COLO668 (cell line): ENCODE measurements around the gene CHST11.

Source experiments
- DNase-seq: peaks from one replicate; lab custom pipeline; 2025; ENCODE audit not compliant: unreplicated experiment; lab: John Stamatoyannopoulos, UW

Gene CHST11

DNA sequence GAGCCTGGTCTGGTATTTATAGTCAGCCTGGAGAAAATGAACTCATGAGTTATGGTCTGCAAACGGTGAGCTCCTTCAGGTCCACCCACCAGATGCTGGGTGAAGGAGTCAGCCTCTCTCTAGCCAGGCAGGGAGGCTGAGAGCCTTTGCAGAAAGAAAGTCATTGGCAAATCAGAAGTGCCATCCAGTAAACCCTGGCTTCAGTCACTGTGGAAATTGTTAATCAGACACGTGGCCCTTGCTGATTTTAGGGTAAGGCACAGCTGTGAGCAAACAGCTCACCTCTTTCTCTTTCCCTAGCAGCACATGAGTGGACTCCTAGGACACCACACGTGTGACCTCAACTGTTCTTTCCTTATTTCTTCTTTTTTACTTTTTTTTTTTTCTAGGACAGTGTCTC lies 44.9 kb downstream of the CHST11 start:
- DNase-seq: no peak

DNA sequence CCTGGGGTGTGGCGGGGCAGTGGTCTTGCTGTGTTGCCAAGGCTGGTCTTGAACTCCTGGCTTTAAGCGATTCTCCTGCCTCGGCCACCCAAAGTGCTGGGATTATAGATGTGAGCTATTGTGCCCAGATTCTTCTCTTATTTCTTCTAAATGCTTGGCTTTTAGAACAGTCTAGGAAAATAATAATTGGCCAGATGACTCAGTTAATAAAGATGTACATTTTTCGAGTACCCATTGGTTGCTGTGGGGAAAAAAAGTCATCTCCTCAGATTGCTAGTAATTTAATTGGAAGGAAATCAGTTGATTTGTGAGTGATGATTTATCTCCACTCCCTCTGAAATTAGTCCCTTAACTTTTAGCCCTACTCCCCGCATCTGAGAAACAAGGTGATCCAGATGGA lies 45.5 kb downstream of the CHST11 start:
- no peak for DNase-seq

DNA sequence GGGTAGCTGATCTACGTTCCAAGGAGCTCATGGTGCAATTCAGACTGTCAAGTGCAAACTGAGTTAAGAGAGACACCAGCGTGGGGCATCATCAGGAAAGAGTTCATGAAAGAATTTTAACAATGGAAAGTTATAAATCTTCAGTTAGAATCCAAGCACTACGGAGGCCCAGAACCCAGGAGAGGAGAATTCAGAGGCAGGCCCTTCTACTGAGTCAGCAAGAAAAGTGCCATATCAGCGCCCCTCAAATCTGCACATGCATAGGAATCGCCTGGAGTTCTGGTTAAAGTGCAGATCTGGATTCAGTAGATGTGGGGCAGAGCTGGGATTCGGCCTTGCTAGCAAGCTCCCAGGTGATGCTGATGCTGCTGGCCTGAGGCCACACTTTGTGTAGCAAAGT lies 45.9 kb downstream of the CHST11 start:
- no peak for DNase-seq

- no peak for DNase-seq
Measured at GRCh38 chr12:104503191-104503590, 46.4 kb downstream of the CHST11 start.

DNA sequence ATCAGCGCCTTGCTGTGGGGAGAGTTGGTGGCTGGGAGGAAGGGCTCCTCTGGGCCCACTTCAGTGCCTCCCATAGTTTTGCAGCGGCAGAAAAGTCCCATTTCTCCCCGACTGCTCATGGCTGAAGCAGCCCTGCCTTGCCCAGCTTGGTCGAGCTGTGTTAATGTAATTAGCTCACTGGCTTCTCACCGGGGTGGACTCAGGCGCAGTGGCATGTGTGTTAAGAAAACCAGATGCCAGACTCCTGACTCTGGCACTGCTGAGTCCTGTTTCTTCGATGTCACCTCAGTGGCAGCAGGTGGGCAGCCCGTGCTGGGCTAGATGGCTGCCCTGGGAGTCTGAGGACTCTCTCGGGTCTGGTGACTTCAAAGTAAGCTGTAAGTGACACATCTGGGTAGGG lies 47.4 kb downstream of the CHST11 start:
- no peak for DNase-seq

DNA sequence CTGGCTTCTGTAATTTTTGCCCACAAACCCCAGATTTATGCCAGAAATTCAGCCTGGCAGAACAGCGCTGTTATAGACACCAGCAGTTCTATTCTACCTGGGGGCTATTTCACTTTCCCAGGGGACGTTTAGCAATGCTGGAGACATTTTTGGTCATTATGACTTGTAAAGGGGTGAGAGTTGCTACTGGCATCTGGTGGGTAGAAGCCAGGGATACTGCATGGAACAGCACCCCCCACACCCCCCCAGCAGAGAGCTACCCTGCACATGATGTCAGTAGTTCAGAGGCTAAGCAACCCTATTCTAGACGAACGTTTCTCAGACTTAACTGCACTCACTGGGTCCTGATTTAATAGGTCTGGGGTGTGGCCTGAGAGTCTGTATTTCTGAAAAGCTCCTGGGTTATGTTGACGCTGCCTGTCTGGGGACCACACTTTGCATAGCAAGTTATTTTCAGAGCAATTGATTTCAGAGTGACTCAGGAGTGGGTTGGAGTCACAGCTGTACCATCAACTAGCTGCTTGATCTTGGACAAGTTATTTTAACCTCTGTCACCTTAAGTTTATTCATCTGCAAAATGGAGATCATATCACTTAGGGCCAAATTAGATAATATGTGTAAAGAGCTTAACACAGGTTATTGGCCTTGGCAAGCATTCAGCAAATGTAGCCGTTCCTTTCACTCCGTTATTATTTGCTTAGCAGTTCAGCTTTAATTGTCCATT lies 48.5 kb downstream of the CHST11 start:
- DNase-seq: peak; percentile 32

- peak; percentile 94 for DNase-seq
Measured at GRCh38 chr12:104506676-104507401, 50.1 kb downstream of the CHST11 start.

DNA sequence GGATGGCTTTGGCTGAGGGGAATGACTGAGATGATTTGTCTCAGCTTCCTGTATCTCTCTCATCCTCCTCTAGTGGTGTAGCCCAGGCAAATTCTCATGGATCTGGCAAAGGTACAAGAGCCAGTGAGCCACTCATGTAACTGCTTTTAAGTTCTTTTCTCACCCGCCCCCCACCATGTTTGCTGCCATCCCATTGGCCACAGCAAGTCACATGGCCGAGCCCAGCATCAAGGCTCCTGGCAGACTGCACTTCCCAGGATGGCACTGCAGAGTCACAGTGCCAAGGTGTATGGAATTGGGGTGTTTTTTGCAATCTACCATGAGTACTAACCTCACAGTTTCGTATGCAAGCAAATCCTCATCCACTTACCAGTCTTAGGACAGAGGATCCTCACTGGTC lies 50.9 kb downstream of the CHST11 start:
- DNase-seq: peak; percentile 48

- no peak for DNase-seq
Measured at GRCh38 chr12:104508752-104509446, 52.2 kb downstream of the CHST11 start.

- no peak for DNase-seq
Measured at GRCh38 chr12:104510145-104510872, 53.6 kb downstream of the CHST11 start.

DNA sequence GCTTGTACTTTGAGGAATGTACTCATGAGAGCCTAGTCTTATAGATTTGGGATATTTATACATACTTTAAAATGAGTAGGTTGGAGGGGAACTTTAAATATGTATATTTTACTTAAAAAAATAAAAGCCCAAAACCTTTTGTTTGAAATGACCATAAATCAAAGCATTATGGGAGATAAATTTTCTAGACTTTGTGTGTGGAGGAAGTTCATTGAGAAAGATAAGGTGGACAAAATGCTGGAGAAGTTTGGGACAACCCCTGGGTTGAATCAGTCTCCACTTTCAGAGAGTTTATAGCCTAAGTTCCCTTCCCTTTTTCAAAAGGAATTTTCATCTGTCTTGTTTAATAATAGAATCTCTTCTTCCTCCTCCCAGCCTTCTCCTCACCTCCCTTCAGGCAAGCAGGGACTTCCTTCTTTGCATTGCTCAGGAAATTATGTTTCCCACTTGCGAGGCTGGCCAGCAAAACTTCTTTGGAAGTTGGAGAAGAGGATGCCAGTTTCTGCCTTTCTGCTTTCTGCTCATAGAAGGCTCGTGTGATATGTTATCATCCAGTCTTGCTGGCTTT lies 54.2 kb downstream of the CHST11 start:
- no peak for DNase-seq

- no peak for DNase-seq
Measured at GRCh38 chr12:104513681-104514080, 56.9 kb downstream of the CHST11 start.

DNA sequence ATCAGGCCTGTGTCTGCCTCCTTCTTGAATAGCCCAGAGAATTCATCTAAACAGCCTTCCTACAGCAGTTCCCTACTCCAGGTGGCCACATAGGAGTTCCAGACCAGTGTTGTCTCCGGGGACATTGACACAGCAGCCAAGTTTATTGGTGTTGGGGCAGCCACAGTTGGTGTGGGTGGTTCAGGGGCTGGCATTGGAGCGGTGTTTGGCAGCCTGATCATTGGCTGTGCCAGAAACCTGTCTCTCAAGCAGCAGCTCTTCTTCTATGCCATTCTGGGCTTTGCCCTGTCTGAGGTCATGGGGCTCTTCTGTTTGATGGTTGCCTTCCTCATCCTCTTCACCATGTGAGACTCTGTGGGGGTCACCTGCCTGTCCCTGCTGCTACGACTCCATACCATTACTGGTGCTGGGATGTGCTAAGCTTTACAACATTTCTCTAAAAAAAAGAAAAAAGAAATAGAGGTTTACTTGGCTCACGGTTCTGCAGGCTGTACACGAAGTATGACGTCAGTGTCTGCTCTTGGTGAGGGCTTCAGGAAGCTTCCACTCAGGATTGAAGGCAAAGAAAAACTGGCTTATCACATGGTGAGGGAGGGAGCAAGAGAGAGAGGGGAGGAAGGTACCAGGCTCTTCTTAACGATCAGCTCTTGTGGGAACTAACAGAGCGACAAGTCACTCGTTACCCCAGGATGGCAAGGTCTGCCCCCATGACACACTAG lies 57.5 kb downstream of the CHST11 start:
- no peak for DNase-seq

GRCh38 chr12:104515899-104516298 lies 59.2 kb downstream of the CHST11 start:
- no peak for DNase-seq

DNA sequence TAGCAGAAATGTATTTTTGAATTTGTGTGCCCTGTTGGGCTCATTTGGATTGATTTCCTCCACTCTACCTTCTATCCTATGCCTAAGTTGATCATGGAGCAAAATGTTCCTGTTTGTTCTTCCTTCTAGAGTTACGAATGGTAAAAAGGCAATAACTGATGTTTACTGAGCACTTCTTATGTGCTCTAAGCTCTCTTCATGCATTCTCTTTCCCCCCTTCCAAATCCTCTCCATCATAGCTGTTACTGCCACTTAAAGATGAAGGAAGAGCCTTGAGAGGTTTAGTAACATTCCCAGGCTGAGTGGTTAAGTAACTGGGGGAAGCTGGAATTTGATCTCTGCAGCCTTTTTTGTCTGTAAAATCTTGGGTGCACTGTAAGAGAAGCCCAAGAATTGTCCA lies 60.1 kb downstream of the CHST11 start:
- no peak for DNase-seq

DNA sequence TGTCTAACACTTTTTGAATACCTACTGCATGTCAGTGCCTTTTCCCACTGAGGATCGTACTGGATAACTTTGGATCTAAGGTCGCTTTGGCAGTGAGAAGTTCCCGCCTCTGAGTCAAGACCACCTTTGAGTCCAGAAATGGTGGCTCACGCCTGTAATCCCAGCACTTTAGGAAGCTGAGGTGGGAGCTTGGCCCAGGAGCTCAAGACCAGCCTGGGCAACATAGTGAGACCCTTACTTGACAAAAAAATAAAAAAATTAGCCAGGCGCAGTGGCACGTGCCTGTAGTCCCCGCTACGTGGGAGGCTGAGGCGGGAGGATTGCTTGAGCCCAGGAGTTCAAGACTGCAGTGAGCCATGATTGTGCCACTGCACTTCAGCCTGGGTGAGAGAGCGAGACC lies 61.1 kb downstream of the CHST11 start:
- no peak for DNase-seq

DNA sequence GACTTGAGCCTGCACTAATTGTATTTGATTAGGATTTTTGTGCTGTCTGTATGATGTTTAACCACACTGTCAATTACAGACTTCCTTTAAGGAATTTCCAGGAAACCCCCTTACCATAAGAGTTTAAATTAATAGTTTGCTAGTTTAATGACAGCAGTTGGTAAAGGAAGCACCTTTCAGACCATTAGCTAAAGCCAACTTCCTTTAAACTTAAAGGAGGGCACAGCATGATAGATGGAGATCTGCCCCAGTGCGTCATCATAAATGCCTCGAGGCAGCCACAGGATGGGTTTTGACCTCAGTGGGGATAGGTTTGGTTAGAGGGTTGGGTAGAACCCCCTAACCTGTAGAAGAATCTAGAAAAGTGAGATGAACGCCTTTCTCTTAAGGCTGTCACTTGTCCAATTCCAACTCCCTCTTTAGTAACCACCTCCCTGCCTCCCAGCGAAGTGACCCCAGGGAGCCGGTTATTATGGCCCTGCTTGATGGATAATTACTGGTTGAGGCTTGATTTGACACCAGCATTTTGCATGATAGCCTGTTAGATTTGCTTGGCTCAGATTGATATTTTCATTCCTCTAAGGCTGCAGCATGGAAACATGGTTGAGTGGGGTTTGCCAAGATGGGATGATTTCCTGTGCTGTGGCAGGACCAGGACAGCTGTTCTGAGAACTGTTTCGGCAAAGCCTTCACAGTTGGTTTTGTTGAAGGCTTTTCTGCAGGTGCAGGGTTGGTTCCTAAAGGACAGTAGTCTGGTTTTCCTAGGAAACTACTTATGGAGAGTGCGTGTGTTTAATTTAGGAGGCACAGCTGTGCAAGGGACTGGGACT lies 62.7 kb downstream of the CHST11 start:
- no peak for DNase-seq

DNA sequence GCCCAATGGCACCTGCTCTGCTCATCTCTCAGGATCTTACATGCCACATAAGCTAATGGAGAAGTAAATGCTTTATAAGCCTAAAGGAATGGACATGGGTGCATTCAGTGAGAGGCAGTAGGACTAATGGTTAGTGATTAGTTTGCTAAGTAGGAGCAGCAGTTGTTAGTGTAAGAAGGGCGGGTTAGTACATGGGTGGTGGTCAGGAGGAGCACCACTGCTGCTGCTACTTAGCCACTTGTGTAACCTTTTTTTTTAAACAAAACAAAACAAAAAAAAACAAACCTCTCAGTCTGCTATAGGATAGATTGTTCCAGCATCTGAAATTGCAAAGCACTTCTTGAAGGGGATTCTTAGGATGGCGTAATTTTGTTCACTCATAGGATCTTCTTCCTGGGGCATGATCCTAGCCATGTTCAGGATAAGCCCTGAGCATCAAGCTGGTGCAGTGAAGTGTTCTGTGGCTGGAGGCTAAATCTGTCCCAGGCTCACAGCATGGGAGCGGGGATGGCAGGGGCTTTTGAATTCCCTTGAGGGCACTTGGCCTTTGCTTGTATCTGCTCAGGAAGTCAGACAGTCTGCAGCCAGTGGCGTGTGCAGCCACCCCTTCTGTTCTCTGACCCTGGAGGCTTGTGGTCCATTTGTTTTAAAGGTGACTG lies 63.6 kb downstream of the CHST11 start:
- DNase-seq: peak; percentile 24

DNA sequence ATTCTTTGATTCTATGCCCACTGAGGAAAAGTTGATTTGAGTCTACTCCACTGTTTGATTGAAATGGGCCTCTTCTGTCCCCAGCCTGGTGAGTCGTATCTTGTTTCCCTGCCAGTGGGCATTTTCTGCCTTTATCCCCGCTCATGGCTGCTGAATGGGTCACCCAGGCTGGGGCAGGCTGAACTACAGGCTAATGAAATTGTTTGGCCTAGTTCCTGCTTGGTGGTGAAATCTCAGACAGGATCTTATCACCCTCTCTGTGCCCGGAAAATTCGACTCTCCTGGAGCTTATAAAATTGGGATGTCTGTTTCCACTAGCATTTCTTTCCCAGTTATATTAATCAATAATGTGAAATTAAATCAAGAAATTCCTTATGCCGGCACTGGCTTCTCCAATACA lies 65.0 kb downstream of the CHST11 start:
- DNase-seq: no peak
